Caco-2 (cell line): Measurements from ENCODE around the gene SPHK2. TPM values are rescaled to one million over a fixed set of nuclear protein-coding genes. Genes with fewer than 3 reads are reported as not detected.

ENCODE experiments used
- total RNA-seq: library from RNA; stranded (reverse); gene quantifications from 2 replicates; pipeline ENCODE4 v1.2.3, GENCODE V29; 2022

The SPHK2 gene
- total RNA-seq, 1 experiment from 2014 or later, result 140 TPM

Other genes with a start within 250 kb of the SPHK2 start
- gene KDELR1, start 228.0 kb upstream of the SPHK2 start, total RNA-seq, result 375 and 381 TPM in 2 replicates
- gene GRIN2D, start 225.8 kb upstream of the SPHK2 start, total RNA-seq, result 6.5 and 7.3 TPM in 2 replicates
- gene GRWD1, start 173.5 kb upstream of the SPHK2 start, total RNA-seq, result 77.3 and 77.4 TPM in 2 replicates
- 3.6 and 3.9 TPM in 2 replicates for gene KCNJ14, start 163.9 kb upstream of the SPHK2 start, total RNA-seq
- gene CYTH2, start 150.1 kb upstream of the SPHK2 start, total RNA-seq, result 74.6 and 81.3 TPM in 2 replicates
- gene LMTK3, start 107.7 kb upstream of the SPHK2 start, total RNA-seq, result 22.4 and 22.6 TPM in 2 replicates
- 1.00 and 1.4 TPM in 2 replicates for gene SULT2B1, start 67.3 kb upstream of the SPHK2 start, total RNA-seq
- gene SPACA4, start 12.8 kb upstream of the SPHK2 start, total RNA-seq, result not detected in 2 replicates
- 5.8 and 6.8 TPM in 2 replicates for gene FAM83E, start 4.4 kb upstream of the SPHK2 start, total RNA-seq
- 1,812 and 1,896 TPM in 2 replicates for gene RPL18, start 328 bp upstream of the SPHK2 start, total RNA-seq
- gene DBP, start 17.9 kb downstream of the SPHK2 start, total RNA-seq, result 17.4 and 17.7 TPM in 2 replicates
- 10.5 and 15.9 TPM in 2 replicates for gene CA11, start 26.7 kb downstream of the SPHK2 start, total RNA-seq
- gene NTN5, start 53.5 kb downstream of the SPHK2 start, total RNA-seq, result 0.12 and 0.34 TPM in 2 replicates
- gene FUT2, start 76.5 kb downstream of the SPHK2 start, total RNA-seq, result 13.5 and 16.3 TPM in 2 replicates
- 1.7 and 1.9 TPM in 2 replicates for gene MAMSTR, start 100.2 kb downstream of the SPHK2 start, total RNA-seq
- 5.4 and 5.9 TPM in 2 replicates for gene RASIP1, start 121.1 kb downstream of the SPHK2 start, total RNA-seq
- gene IZUMO1, start 127.4 kb downstream of the SPHK2 start, total RNA-seq, result 8.9 and 10.3 TPM in 2 replicates
- 26.1 and 30.5 TPM in 2 replicates for gene FUT1, start 133.1 kb downstream of the SPHK2 start, total RNA-seq
- gene FGF21, start 136.0 kb downstream of the SPHK2 start, total RNA-seq, result 1.9 and 3.0 TPM in 2 replicates
- 106 and 109 TPM in 2 replicates for gene BCAT2, start 191.5 kb downstream of the SPHK2 start, total RNA-seq
- 27.8 and 30.8 TPM in 2 replicates for gene HSD17B14, start 217.0 kb downstream of the SPHK2 start, total RNA-seq
- 3.9 and 5.6 TPM in 2 replicates for gene PLEKHA4, start 249.1 kb downstream of the SPHK2 start, total RNA-seq